Lung (tissue), 12 donors: ENCODE measurements around the gene AGT. TPM values are rescaled to one million over a fixed set of nuclear protein-coding genes. Genes with fewer than 3 reads are reported as not detected.
"Not testable (repeated sequence)": the region's sequence is repeated elsewhere in the genome, so short reads cannot be mapped to it uniquely, and the experiment has no call there.

Experiments used
- ATAC-seq: fragments of 200-7000 bp; cut with Tn5 transposase; one replicate; pipeline ENCODE4 v1.9.1; 2020; ENCODE audit warnings: moderate number of reproducible peaks; ENCODE audit not compliant: insufficient read depth, low FRiP score
- DNase-seq, 3 donors: peaks; one replicate each; pipeline ENCODE4 v3.0.0-alpha.2; 2013 to 2017
- H3K27ac ChIP-seq, 2 donors: one replicate each; pipeline ENCODE4 v1.5.1; 2013; ENCODE audit warnings: mild to moderate bottlenecking in 2 of 2, moderate library complexity in 2 of 2, control low read depth in 1 of 2, inconsistent platforms in 1 of 2, low read depth in 1 of 2, low read length in 1 of 2
- H3K27me3 ChIP-seq, 3 donors: one replicate each; pipeline ENCODE4 v1.5.1; 2013; ENCODE audit warnings: low read length in 2 of 3; ENCODE audit not compliant: control insufficient read depth in 3 of 3, insufficient read depth in 3 of 3
- H3K36me3 ChIP-seq, 4 donors: one replicate each; pipeline ENCODE4 v1.5.1; 2013; ENCODE audit warnings: low read length in 4 of 4, mild to moderate bottlenecking in 1 of 4, moderate library complexity in 1 of 4; ENCODE audit not compliant: control insufficient read depth in 4 of 4, insufficient read depth in 4 of 4
- H3K4me1 ChIP-seq, 5 donors: one replicate each; pipeline ENCODE4 v1.5.1; 2013; ENCODE audit warnings: low read length in 5 of 5, mild to moderate bottlenecking in 2 of 5, moderate library complexity in 1 of 5; ENCODE audit not compliant: control insufficient read depth in 5 of 5, insufficient read depth in 5 of 5
- H3K4me3 ChIP-seq: one replicate; pipeline ENCODE4 v1.5.1; 2013; ENCODE audit warnings: mild to moderate bottlenecking, control low read depth, moderate library complexity
- H3K9ac ChIP-seq, 2 donors: one replicate each; pipeline ENCODE4 v1.5.1; 2013; ENCODE audit warnings: low read length in 2 of 2, control low read depth in 1 of 2; ENCODE audit not compliant: insufficient read depth in 1 of 2
- H3K9me3 ChIP-seq, 4 donors: one replicate each; pipeline ENCODE4 v1.5.1; 2013; ENCODE audit warnings: low read length in 3 of 4, mild to moderate bottlenecking in 1 of 4, moderate library complexity in 1 of 4; ENCODE audit not compliant: control insufficient read depth in 4 of 4, insufficient read depth in 3 of 4
- WGBS, 2 donors: extraction: QIAGEN DNeasy Blood & Tissue Kit; methylation state at CpG; one replicate each; pipeline ENCODE4 v1.1.7; 2013; 5-methylcytosine and 5-hydroxymethylcytosine counted together
- polyA plus RNA-seq, 2 donors: library from polyadenylated mRNA; stranded (reverse); fragments of 200-250 nt; gene quantifications; one replicate each; pipeline ENCODE4 v1.2.1, GENCODE V29; 2013
- total RNA-seq, 2 donors: library from RNA; depleted of rRNA in 1 of 2; stranded (reverse); fragments of >200 nt in 1 of 2; gene quantifications; one replicate each; pipeline ENCODE4 v1.2.1, GENCODE V29; 2014 to 2021
- TF ChIP-seq, protein P1 (sequence below): IDR thresholded peaks from 2 replicates; pipeline ENCODE4 v1.5.1; 2012; ENCODE audit warnings: mild to moderate bottlenecking; ENCODE audit errors: control extremely low read depth, extremely low read depth
- donor health status: control.
- donor health status: control.
- donor health status: Bipolar disorder and iron deficiency.
- donor health status: healthy.
- donor health status: DM: yes; HTN: yes; CAD: no.

The AGT gene
- total and polyA plus RNA-seq, 4 donors: 1.7 to 3.5 (median 1.9) TPM

- DNase-seq (no peak), ATAC-seq (no peak)
- no peak overlapping the region for H3K4me3 ChIP-seq
- H3K9ac ChIP-seq: no peak overlapping the region
- H3K9me3 ChIP-seq: peaks cover 0 to 1% (median 0%) of the 10 kb centered on the region in 4 donors
- H3K4me1 ChIP-seq: peaks cover 0 to 12% (median 3%) of the 10 kb centered on the region in 5 donors
- TF ChIP-seq, protein P1, sequence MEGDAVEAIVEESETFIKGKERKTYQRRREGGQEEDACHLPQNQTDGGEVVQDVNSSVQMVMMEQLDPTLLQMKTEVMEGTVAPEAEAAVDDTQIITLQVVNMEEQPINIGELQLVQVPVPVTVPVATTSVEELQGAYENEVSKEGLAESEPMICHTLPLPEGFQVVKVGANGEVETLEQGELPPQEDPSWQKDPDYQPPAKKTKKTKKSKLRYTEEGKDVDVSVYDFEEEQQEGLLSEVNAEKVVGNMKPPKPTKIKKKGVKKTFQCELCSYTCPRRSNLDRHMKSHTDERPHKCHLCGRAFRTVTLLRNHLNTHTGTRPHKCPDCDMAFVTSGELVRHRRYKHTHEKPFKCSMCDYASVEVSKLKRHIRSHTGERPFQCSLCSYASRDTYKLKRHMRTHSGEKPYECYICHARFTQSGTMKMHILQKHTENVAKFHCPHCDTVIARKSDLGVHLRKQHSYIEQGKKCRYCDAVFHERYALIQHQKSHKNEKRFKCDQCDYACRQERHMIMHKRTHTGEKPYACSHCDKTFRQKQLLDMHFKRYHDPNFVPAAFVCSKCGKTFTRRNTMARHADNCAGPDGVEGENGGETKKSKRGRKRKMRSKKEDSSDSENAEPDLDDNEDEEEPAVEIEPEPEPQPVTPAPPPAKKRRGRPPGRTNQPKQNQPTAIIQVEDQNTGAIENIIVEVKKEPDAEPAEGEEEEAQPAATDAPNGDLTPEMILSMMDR: no peak
- no peaks in the 10 kb centered on the region for H3K27me3 ChIP-seq
- H3K36me3 ChIP-seq: no peaks in the 10 kb centered on the region
- 78 to 79% methylated on average over 1 of the region's 1 CpG for WGBS, 2 donors
- H3K27ac ChIP-seq: no peak overlapping the region
Observed at GRCh38 chr1:230717251-230717650, 3.3 kb upstream of the AGT start.

GRCh38 chr1:230716453-230716852, 2.5 kb upstream of the AGT start:
- H3K27me3 ChIP-seq, H3K36me3 ChIP-seq, H3K9ac ChIP-seq, H3K4me3 ChIP-seq, DNase-seq, H3K27ac ChIP-seq, H3K9me3 ChIP-seq, ATAC-seq: not testable (repeated sequence)
- peaks cover 0 to 12% (median 3%) of the 10 kb centered on the region in 5 donors for H3K4me1 ChIP-seq
- 75 to 86% methylated on average over 3 of the region's 3 CpGs for WGBS, 2 donors

- no peak for DNase-seq
- TF ChIP-seq, protein P1: no peak
- Histone ChIP-seq H3K27ac (no peak overlapping the region), H3K9ac (no peak overlapping the region), H3K4me1 (peaks cover 0 to 12% (median 3%) of the 10 kb centered on the region in 5 donors), H3K36me3 (no peaks in the 10 kb centered on the region), H3K27me3 (no peaks in the 10 kb centered on the region), H3K4me3 (no peak overlapping the region), H3K9me3 (no peaks in the 10 kb centered on the region)
- ATAC-seq: no peak
- WGBS, 2 donors: 85 to 87% methylated on average over 3 of the region's 3 CpGs
Observed at GRCh38 chr1:230715510-230715909, 1.6 kb upstream of the AGT start.

- WGBS, 2 donors: 82 to 88% methylated on average over 8 of the region's 8 CpGs
- Histone ChIP-seq H3K9ac (no peak overlapping the region), H3K27ac (peak overlapping the region in 1 of 2 donors; percentile 72), H3K4me1 (peaks cover 0 to 12% (median 3%) of the 10 kb centered on the region in 5 donors), H3K9me3 (no peaks in the 10 kb centered on the region), H3K36me3 (no peaks in the 10 kb centered on the region), H3K27me3 (no peaks in the 10 kb centered on the region), H3K4me3 (no peak overlapping the region)
- TF ChIP-seq, protein P1: no peak
- DNase-seq: no peak
- ATAC-seq: no peak
Observed at GRCh38 chr1:230713547-230713914, 391 bp downstream of the AGT start.
